Neural cell (in vitro differentiated cells): ENCODE results near the gene KLHDC8A. TPM values are rescaled to one million over a fixed set of nuclear protein-coding genes. Genes with fewer than 3 reads are reported as not detected.
A peak's percentile ranks its signal among the peaks of the same experiment; 100 is the strongest.
"Not testable (repeated sequence)": the region's sequence is repeated elsewhere in the genome, so short reads cannot be mapped to it uniquely, and the experiment has no call there.

Experiments used
- H2AFZ ChIP-seq: fragments of 200-600, 300-800 bp; sonication (generic), shearing (Covaris generic); 2 replicates; pipeline ENCODE4 v1.6.0; 2014; ENCODE audit warnings: low read depth, mild to moderate bottlenecking, antibody characterized with exemption, low read length, moderate library complexity
- H3F3A ChIP-seq: fragments of 200-600 bp; shearing (Covaris generic); 2 replicates; pipeline ENCODE4 v1.6.1; 2016; ENCODE audit warnings: mild to moderate bottlenecking, moderate library complexity, mixed read lengths, antibody characterized with exemption, low read length; ENCODE audit not compliant: insufficient read depth, poor library complexity, severe bottlenecking
- H3K27ac ChIP-seq: fragments of 200-600, 300-800 bp; sonication (generic), shearing (Covaris generic); 2 replicates; pipeline ENCODE4 v1.5.1; 2014; ENCODE audit warnings: mild to moderate bottlenecking, low read length, moderate library complexity
- H3K27me3 ChIP-seq: fragments of 300-800, 200-600 bp; sonication (generic), shearing (Covaris generic); 2 replicates; pipeline ENCODE4 v1.6.0; 2014; ENCODE audit warnings: mild to moderate bottlenecking, low read depth, low read length, moderate library complexity; ENCODE audit not compliant: insufficient read depth
- H3K36me3 ChIP-seq: fragments of 300-800, 200-600 bp; sonication (generic), shearing (Covaris generic); 2 replicates; pipeline ENCODE4 v1.5.1; 2014; ENCODE audit warnings: mild to moderate bottlenecking, antibody characterized with exemption, low read length, moderate library complexity; ENCODE audit not compliant: insufficient read depth
- H3K4me2 ChIP-seq: fragments of 300-800, 200-600 bp; sonication (generic), shearing (Covaris generic); 2 replicates; pipeline ENCODE4 v1.6.0; 2014; ENCODE audit warnings: mild to moderate bottlenecking, low read length
- H3K4me3 ChIP-seq: fragments of 300-800, 200-600 bp; sonication (generic), shearing (Covaris generic); 2 replicates; pipeline ENCODE4 v1.5.1; 2014; ENCODE audit warnings: mild to moderate bottlenecking, low read length, moderate library complexity
- H3K79me2 ChIP-seq: fragments of 200-600 bp; shearing (Covaris generic); replicated peaks from 2 replicates; pipeline ENCODE4 v1.6.0; 2014; ENCODE audit warnings: mild to moderate bottlenecking, low read length, moderate library complexity; ENCODE audit not compliant: insufficient read depth
- H3K9ac ChIP-seq: fragments of 300-800, 200-600 bp; sonication (generic), shearing (Covaris generic); 2 replicates; pipeline ENCODE4 v1.6.1; 2016; ENCODE audit warnings: mild to moderate bottlenecking, low read length, mixed read lengths
- H3K9me2 ChIP-seq: fragments of 200-600 bp; shearing (Covaris generic); 2 replicates; pipeline ENCODE4 v1.6.1; 2016; ENCODE audit warnings: mild to moderate bottlenecking, low read length, mixed read lengths; ENCODE audit not compliant: insufficient read depth
- H3K9me3 ChIP-seq: fragments of 200-600, 300-800 bp; sonication (generic), shearing (Covaris generic); 2 replicates; pipeline ENCODE4 v1.6.1; 2016; ENCODE audit warnings: mild to moderate bottlenecking, mixed run types, low read length, moderate library complexity, mixed read lengths
- H4K20me1 ChIP-seq: fragments of 200-600 bp; shearing (Covaris generic); 2 replicates; pipeline ENCODE4 v1.6.1; 2016; ENCODE audit warnings: mild to moderate bottlenecking, mixed run types; ENCODE audit not compliant: insufficient read depth
- EP300 ChIP-seq: fragments of 450-650 bp; conservative IDR thresholded peaks from 2 replicates; pipeline ENCODE4 v1.6.1; 2014; ENCODE audit warnings: antibody characterized with exemption, mild to moderate bottlenecking, moderate library complexity; ENCODE audit not compliant: poor library complexity, severe bottlenecking
- EZH2 ChIP-seq: fragments of 200-600, 300-800 bp; shearing (Covaris generic), sonication (generic); IDR thresholded peaks from 2 replicates; pipeline ENCODE4 v1.6.1; 2014; ENCODE audit warnings: antibody characterized with exemption, low read length, borderline replicate concordance, mild to moderate bottlenecking; ENCODE audit not compliant: insufficient read depth, poor library complexity, severe bottlenecking
- MXI1 ChIP-seq: fragments of 450-650 bp; conservative IDR thresholded peaks from 2 replicates; pipeline ENCODE4 v1.6.1; 2014; ENCODE audit warnings: antibody characterized with exemption, mild to moderate bottlenecking; ENCODE audit not compliant: poor library complexity, severe bottlenecking
- POLR2AphosphoS5 ChIP-seq: IDR thresholded peaks from 2 replicates; pipeline ENCODE4 v1.6.1; 2012
- RAD21 ChIP-seq: fragments of 450-650 bp; conservative IDR thresholded peaks from 2 replicates; pipeline ENCODE4 v1.6.1; 2014; ENCODE audit warnings: antibody characterized with exemption, mild to moderate bottlenecking, moderate library complexity
- SMC3 ChIP-seq: fragments of 450-650 bp; conservative IDR thresholded peaks from 2 replicates; pipeline ENCODE4 v1.6.1; 2014; ENCODE audit warnings: antibody characterized with exemption, mild to moderate bottlenecking, moderate library complexity; ENCODE audit not compliant: poor library complexity
- TAF1 ChIP-seq: IDR thresholded peaks from 2 replicates; pipeline ENCODE4 v1.6.1; 2012; ENCODE audit warnings: low read depth
- polyA plus RNA-seq: library from polyadenylated mRNA; depleted of rRNA; stranded (reverse); fragments of >200 nt; gene quantifications from 2 replicates; pipeline ENCODE4 v1.2.3, GENCODE V29; 2014
- TF ChIP-seq, protein P1 (sequence below): IDR thresholded peaks from 2 replicates; pipeline ENCODE4 v1.6.1; 2012; ENCODE audit warnings: borderline replicate concordance
- TF ChIP-seq, protein P2 (sequence below): fragments of 450-650 bp; IDR thresholded peaks from 2 replicates; pipeline ENCODE4 v1.5.1; 2014; ENCODE audit warnings: antibody characterized with exemption, mild to moderate bottlenecking, moderate library complexity; ENCODE audit not compliant: poor library complexity, severe bottlenecking

The KLHDC8A gene
- polyA plus RNA-seq, 1 donor from 2014 or later: 7.7 TPM

DNA sequence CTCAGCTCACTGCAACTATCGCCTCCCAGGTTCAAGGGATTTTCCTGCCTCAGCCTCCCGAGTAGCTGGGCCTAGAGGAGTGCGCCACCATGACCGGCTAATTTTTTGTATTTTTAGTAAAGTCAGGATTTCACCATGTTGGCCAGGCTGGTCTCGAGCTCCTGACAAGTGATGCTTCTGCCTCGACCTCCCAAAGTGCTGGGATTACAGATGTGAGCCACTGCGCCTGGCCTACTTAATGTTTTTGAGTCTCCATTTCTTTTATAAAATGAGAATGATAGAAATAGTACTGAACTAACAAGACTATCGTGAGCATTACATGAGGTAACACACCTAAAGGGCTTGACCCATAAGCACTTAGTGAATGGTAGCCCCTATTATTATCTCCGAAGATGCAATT is 56.6 kb downstream of the KLHDC8A start:
- Histone ChIP-seq H3K79me2 (no peaks in the 10 kb centered on the region), H3K27ac (peak overlapping the region; percentile 57), H3K27me3 (no peaks in the 10 kb centered on the region), H3K4me2 (no peak overlapping the region), H4K20me1 (no peaks in the 10 kb centered on the region), H3F3A (peaks cover 4% of the 10 kb centered on the region), H3K36me3 (peaks cover 6% of the 10 kb centered on the region), H3K9me3 (no peaks in the 10 kb centered on the region), H3K9me2 (no peaks in the 10 kb centered on the region), H3K4me3 (no peak overlapping the region), H3K9ac (no peak overlapping the region), H2AFZ (no peak overlapping the region)
- TF ChIP-seq, protein P1, sequence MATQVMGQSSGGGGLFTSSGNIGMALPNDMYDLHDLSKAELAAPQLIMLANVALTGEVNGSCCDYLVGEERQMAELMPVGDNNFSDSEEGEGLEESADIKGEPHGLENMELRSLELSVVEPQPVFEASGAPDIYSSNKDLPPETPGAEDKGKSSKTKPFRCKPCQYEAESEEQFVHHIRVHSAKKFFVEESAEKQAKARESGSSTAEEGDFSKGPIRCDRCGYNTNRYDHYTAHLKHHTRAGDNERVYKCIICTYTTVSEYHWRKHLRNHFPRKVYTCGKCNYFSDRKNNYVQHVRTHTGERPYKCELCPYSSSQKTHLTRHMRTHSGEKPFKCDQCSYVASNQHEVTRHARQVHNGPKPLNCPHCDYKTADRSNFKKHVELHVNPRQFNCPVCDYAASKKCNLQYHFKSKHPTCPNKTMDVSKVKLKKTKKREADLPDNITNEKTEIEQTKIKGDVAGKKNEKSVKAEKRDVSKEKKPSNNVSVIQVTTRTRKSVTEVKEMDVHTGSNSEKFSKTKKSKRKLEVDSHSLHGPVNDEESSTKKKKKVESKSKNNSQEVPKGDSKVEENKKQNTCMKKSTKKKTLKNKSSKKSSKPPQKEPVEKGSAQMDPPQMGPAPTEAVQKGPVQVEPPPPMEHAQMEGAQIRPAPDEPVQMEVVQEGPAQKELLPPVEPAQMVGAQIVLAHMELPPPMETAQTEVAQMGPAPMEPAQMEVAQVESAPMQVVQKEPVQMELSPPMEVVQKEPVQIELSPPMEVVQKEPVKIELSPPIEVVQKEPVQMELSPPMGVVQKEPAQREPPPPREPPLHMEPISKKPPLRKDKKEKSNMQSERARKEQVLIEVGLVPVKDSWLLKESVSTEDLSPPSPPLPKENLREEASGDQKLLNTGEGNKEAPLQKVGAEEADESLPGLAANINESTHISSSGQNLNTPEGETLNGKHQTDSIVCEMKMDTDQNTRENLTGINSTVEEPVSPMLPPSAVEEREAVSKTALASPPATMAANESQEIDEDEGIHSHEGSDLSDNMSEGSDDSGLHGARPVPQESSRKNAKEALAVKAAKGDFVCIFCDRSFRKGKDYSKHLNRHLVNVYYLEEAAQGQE: no peak
- TF ChIP-seq TAF1 (no peak), MXI1 (no peak), SMC3 (no peak), RAD21 (no peak), EP300 (no peak), EZH2 (no peak), POLR2AphosphoS5 (no peak)
- TF ChIP-seq, protein P2, sequence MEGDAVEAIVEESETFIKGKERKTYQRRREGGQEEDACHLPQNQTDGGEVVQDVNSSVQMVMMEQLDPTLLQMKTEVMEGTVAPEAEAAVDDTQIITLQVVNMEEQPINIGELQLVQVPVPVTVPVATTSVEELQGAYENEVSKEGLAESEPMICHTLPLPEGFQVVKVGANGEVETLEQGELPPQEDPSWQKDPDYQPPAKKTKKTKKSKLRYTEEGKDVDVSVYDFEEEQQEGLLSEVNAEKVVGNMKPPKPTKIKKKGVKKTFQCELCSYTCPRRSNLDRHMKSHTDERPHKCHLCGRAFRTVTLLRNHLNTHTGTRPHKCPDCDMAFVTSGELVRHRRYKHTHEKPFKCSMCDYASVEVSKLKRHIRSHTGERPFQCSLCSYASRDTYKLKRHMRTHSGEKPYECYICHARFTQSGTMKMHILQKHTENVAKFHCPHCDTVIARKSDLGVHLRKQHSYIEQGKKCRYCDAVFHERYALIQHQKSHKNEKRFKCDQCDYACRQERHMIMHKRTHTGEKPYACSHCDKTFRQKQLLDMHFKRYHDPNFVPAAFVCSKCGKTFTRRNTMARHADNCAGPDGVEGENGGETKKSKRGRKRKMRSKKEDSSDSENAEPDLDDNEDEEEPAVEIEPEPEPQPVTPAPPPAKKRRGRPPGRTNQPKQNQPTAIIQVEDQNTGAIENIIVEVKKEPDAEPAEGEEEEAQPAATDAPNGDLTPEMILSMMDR: no peak

DNA sequence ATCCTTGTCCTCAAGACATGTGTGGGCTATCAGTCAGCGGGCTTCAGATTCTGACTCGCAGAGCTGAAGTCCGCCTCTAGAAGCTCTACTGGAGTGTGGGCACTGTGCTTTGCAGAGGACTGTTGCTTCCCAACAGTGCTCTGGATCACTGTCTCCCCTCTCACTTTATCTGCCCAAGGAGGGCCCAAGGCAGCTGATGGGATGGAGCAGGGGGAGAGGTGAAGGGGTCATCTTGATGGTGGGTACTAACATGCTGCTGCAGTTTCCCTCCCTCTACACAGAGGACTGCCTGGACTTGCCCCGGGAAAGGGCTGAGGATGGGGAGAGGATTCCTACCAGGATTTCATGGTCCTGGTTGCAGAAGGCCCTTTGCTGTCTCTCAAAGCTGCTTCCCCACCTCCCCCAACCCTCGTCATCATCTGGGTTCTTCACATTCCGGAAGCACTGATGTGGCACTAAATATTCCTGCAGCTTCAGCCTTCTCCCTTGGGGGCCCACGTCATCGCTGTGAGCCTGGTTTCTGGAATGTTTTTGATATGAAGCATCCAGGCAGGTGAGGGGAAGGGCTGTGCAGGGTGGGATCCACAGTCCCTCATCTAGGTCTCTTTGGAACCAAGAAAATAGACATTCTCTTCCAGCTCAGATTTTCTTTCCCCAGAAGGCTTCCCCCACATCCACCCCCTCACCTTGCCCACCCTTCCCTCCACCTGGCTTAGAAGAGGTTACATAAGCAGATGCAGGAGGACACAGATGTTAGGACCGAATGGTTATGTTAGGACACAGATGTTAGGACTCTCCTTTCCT is 58.3 kb downstream of the KLHDC8A start:
- Histone ChIP-seq H3F3A (peaks cover 4% of the 10 kb centered on the region), H3K79me2 (no peaks in the 10 kb centered on the region), H2AFZ (no peak overlapping the region), H4K20me1 (no peaks in the 10 kb centered on the region), H3K36me3 (peaks cover 5% of the 10 kb centered on the region), H3K9ac (peak overlapping the region; percentile 64), H3K27ac (peak overlapping the region; percentile 87), H3K27me3 (no peaks in the 10 kb centered on the region), H3K4me2 (peak overlapping the region; percentile 51), H3K4me3 (peak overlapping the region; percentile 50), H3K9me2 (no peaks in the 10 kb centered on the region), H3K9me3 (no peaks in the 10 kb centered on the region)
- TF ChIP-seq POLR2AphosphoS5 (peak; percentile 69), EZH2 (no peak), TAF1 (no peak), MXI1 (no peak), SMC3 (no peak), RAD21 (no peak), EP300 (peak; percentile 60)
- TF ChIP-seq, protein P2: no peak
- TF ChIP-seq, protein P1: peak; percentile 100

DNA sequence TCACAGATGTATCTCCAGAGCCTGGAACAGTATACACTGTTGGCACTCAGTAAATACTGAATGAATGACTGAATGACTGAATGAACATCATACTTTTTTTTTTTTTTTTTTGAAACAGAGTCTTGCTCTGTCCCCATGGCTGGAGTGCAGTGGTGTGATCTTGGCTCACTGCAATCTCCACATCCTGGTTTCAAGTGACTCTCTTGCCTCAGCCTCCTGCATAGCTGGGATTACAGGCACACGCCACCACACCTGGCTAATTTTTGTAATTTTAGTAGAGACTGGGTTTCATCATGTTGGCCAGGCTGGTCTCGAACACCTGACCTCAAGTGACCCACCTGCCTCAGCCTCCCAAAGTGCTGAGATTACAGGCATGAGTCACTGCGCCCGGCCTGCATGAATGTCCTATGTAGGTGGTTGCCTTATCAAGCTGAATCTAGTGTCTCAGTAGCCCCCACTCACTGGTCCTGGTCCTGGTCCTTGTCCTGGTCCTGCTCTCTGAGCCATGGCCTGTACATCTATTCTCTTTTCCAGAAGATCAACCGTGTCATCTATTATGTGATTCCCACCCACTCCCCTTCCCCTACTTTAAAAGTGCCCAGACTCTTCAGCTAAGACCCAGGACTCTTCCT is 59.1 kb downstream of the KLHDC8A start:
- not testable (repeated sequence) for H3K27me3 ChIP-seq, H3K36me3 ChIP-seq, H2AFZ ChIP-seq, H3K9me3 ChIP-seq, H3F3A ChIP-seq, H4K20me1 ChIP-seq, H3K79me2 ChIP-seq, H3K9me2 ChIP-seq
- H3K4me3 ChIP-seq: peak overlapping the region; percentile 50
- H3K4me2 ChIP-seq: peak overlapping the region; percentile 51
- H3K27ac ChIP-seq: peak overlapping the region; percentile 87
- H3K9ac ChIP-seq: peak overlapping the region; percentile 64
